ENCODE data around the gene SESTD1. TPM values are rescaled to one million over a fixed set of nuclear protein-coding genes. Genes with fewer than 3 reads are reported as not detected.

The SESTD1 gene, protein sequence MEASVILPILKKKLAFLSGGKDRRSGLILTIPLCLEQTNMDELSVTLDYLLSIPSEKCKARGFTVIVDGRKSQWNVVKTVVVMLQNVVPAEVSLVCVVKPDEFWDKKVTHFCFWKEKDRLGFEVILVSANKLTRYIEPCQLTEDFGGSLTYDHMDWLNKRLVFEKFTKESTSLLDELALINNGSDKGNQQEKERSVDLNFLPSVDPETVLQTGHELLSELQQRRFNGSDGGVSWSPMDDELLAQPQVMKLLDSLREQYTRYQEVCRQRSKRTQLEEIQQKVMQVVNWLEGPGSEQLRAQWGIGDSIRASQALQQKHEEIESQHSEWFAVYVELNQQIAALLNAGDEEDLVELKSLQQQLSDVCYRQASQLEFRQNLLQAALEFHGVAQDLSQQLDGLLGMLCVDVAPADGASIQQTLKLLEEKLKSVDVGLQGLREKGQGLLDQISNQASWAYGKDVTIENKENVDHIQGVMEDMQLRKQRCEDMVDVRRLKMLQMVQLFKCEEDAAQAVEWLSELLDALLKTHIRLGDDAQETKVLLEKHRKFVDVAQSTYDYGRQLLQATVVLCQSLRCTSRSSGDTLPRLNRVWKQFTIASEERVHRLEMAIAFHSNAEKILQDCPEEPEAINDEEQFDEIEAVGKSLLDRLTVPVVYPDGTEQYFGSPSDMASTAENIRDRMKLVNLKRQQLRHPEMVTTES
- 95.7 TPM for polyA plus RNA-seq (ENCODE audit: insufficient read length)
- long read RNA-seq, donor 1, full-length matches to known transcripts, result 5 of 10 reads
- long read RNA-seq, donor 1, partial matches to known transcripts, result 5 of 10 reads
- long read RNA-seq, donor 1, other reads (novel, unspliced or antisense), result 0 of 10 reads
- long read RNA-seq, donor 2, full-length matches to known transcripts, result 5 of 5 reads
- long read RNA-seq, donor 2, partial matches to known transcripts, result 0 of 5 reads
- long read RNA-seq, donor 2, other reads (novel, unspliced or antisense), result 0 of 5 reads
- long read RNA-seq, donor 3, full-length matches to known transcripts, result 3 of 3 reads
- long read RNA-seq, donor 3, partial matches to known transcripts, result 0 of 3 reads
- long read RNA-seq, donor 3, other reads (novel, unspliced or antisense), result 0 of 3 reads
- long read RNA-seq, donor 4, result 0 reads
- long read RNA-seq, donor 5, full-length matches to known transcripts, result 2 of 2 reads
- long read RNA-seq, donor 5, partial matches to known transcripts, result 0 of 2 reads
- long read RNA-seq, donor 5, other reads (novel, unspliced or antisense), result 0 of 2 reads
- long read RNA-seq, donor 6, full-length matches to known transcripts, result 8 of 8 reads
- long read RNA-seq, donor 6, partial matches to known transcripts, result 0 of 8 reads
- long read RNA-seq, donor 6, other reads (novel, unspliced or antisense), result 0 of 8 reads
- long read RNA-seq, donor 7, full-length matches to known transcripts, result 4 of 4 reads
- long read RNA-seq, donor 7, partial matches to known transcripts, result 0 of 4 reads
- long read RNA-seq, donor 7, other reads (novel, unspliced or antisense), result 0 of 4 reads
- long read RNA-seq, donor 8, full-length matches to known transcripts, result 4 of 4 reads
- long read RNA-seq, donor 8, partial matches to known transcripts, result 0 of 4 reads
- long read RNA-seq, donor 8, other reads (novel, unspliced or antisense), result 0 of 4 reads

DNA sequence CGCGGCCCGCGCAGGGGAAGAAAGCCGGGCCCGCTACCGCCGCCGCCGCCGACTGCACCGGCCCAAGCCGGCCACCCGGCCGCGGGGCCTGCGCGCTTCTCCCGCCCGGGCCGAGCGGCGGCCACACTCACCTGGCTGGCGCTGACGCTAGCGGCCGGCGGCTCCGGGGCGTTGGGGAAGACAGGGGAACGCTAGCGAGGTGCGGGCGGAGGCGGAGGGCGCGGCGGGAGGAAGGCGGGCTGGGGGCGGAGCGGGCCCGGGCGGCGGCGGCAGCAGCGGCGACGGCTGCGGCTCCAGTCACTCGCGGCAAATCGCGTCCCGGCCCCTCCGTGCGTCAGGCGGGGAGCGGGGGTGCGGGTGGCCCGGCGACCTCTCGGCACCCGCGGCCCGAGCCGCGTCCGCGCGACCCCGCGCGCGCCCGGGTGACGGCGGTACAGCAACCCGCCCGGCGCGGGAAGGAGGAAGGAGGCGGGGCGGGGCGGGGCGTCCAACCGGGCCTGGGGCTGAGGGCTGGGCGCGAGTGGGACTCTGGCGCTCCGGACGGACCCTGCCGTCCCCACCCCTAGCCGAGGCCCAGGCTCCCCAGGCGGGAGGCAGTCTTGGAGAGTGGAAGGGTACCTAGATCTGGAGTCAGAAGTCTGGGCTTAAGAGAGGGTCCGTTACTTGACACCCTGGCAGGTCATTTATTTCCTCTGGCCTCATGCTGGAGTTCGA is at the start of gene SESTD1:
SESTD1 (minus strand) TSS at position 465 of the 714 bp plus-strand sequence. CDS start 72,991 bp downstream, outside the sequence.
- peak; percentile 71 for DNase-seq

DNA sequence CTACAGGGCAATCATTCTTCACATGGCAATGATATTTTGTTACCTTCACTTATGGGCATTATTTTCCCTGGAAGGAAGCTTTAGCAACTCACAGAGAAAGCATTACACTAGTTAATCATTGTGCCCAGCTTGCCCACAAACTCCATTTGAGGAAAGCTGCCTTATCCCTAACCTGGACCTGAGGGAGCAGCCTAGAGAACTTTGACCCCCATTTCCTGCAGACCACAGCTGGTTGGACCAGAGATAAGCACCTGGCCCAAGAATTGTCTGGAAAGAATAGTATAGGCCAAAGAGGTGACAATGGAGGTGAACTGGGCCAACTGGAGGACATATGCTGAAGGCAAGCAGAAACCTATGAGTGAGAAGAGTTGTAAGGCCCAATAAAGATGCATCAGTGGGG is 48.4 kb upstream of the SESTD1 start:
- no peak for DNase-seq

DNA sequence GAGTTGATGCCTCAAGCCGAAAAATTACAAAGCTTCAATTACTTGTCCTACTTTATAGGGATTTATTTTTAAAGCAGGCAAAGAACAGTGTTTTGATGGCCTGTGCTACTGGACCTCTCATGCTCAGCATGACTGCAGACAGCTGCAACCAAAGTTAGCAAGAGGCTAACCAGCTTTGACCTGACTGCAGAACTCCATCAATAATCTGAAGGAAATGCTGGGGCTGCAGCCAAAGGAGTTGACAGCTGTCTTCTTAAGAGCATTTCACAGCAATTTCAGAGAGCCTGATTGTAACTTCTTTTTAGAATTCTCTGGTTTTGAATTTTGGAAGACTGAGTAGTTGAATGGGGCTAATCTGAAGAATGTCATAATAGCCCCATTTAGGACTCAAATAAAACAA is 46.5 kb upstream of the SESTD1 start:
- DNase-seq, result peak; percentile 35

DNA sequence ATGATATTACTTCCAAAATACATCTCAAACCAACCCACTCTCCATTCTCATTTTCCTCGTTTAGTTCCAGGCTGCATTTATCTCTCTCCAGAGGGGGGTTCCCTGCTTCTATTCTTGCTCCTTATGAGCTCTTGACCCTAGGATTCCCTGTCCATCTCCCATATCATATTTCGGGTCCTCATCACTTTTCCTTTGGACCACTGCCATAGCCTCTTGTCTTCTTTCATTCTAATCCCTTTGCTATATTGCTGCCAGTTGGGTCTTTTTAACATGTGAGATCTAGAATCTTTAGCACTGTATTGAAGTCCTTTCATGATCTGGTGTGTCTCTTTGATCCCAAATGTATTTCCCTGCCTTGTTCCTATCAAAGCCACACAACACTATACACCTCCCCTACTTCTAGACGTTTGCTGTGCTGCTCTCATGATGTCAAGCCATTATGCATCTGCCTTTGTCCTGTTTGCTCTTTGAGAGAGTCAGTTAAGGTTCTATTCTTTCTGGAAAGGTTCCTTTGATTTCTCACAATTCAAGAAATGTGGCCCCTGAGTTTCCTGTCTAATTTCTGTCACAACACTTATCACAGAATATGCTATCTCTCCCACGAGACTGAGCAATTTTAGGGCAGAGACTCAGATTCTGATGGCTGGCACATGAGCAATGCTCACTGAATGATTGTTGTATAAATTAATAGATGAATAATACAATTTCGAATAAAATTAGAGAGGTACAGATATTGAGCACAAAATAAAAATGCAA is 43.2 kb upstream of the SESTD1 start:
- DNase-seq, result no peak

DNA sequence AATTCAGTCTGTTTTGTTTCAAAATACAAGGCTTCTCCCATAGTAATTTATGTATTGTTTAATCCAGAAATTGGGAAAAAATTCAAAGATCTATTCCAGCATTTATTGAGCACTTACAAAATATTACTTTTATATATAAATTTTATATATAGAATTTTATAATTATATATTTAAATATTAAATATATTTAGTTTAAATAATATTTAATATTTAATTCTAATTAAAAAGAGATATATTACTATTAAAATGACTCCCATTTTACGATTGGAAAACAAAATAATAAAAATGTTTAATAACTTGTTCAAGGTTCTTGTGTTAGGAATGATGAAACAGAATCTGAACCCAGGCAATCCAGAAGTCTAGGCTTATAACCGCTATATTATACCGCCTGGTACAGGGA is 40.5 kb upstream of the SESTD1 start:
- DNase-seq, result no peak

DNA sequence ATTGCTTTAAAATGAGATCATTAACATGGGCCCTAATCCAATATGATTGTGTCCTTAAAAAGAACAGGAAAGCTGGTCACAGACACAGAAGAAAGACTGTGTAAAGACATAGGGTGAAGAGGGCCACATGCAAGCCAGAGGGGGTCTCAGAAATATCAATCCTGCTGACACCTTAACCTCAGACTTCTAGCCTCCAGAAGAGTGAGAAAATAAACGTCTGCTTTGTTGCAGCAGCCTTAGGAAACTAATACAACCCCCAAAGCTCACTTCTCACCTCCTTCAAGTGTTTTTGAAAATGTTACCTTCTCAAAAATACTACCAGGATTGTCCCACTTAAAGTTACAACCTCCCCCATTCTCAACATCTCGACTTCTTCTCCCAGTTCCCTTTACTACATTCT is 39.8 kb upstream of the SESTD1 start:
- DNase-seq, result no peak

DNA sequence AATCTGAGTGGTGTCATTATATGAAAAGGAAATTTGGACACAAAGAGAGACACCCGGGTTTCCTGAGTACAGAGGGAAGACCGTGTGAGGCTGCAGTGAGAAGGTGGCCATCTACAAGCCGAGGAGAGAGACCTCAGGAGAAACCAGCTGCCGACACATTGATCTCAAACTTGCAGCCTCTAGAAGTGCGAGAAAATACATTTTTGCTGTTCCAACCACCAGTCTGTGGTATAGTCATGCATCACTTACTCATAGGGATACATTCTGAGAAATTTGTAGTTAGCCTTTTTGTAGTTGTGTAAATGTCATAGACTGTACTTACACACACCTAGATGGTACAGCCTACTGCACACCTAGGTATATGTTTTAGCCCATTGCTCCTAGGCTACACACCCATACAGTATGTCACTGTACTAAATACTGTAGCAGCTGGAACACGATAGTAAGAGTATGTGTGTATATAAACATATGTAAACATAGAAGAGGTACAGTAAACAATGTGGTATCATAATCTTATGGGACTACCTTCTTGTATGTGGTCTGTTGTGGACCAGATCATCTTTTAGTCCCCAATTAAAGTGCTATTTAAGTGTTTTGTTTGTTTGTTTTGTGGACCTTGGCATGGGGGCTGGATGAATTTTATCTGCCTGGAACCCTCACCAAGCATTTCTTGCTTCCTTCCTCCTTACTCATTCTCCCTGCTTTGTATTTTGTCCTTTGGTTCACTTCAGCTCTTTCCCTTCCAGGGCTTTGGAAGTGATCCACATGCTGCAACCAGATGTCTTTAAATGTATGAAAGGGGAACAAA is 38.3 kb upstream of the SESTD1 start:
- no peak for DNase-seq

DNA sequence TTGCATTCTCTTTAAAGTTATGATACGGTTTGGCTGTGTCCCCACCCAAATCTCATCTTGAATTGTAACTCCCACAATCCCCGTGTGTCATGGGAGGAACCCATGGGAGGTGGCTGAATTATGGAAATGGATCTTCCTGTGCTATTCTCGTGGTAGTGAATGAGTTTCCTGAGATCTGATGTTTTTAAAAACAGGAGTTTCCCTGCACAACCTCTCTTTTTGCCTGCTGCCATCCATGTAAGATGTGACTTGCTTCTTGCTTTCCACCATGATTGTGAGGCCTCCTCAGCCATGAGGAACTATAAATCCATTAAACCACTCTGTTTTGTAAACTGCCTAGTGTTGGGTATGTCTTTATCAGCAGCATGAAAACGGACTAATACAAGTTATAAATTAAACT is 37.5 kb upstream of the SESTD1 start:
- no peak for DNase-seq

DNA sequence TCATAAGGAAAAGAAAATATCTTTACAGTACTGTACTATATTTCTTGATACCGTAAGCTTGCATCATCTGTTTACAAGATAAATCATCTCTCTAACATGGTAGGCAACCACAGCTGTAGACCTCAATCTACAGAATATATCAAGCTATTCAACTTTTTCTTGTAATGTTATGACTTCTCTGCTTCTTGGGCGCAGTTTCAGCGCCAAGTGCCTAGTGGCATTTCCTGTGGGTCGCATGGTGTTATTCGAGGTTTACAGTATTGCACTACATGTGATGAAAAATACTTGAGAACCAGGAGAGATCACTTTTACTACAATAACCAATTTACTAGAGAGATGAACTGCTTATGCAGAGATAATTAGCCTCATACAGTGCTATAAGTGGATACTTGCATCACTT is 34.0 kb upstream of the SESTD1 start:
- DNase-seq, result no peak

DNA sequence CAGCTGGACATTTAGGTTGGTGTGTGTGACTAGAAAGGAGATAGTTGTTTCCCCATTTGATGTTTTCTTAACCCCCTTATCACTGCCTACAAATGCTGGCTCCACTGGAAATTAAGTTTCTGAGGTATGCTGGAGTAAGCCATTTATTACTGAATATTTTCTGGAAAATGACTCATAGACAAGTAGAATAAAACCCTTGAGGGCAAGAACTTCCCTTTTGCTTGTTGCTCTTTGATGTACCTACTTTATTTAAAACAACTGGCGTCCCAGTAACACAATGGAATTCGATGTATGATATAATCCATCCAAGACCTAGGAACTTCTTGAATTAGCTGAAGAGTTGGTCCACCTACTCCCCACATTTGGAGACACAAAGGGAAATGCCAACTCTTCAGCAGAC is 33.3 kb upstream of the SESTD1 start:
- DNase-seq, result no peak

DNA sequence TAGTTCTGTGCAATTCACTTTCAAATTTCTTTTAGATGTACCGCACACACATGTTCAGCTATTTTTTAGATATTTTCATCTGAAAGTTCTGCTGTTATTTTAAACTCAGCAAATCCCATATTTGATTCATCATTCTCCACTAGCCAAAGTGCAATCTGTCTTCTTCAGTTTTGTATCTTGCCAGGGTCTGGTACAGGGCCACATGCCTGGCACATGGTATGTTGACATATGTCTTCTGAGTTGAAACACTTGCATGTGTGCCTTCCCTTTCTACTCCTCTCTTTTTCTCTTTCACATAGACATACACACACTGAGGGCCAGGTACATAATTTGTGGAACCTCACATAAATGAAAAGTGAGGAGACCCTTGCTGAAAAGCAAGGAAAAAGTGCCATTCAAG is 25.7 kb upstream of the SESTD1 start:
- no peak for DNase-seq

DNA sequence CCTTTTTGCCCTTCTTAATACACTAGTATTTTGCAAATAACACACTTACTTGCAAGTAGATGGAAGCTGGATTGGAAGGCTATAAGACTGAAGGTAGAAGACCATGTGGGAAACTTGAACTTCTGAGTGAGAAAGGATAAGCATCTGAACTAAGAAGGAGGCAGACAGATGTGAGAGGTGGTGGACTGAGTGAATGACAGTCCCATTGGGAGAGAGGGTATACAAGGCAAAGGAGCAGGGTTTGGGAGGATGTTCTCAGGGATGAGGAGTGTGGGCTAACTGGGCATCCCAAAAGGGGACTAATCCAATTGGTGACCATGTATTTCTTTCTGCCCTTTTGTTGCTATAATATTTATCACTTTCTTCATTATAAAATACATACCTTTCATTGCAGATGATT is 20.4 kb upstream of the SESTD1 start:
- DNase-seq, result no peak

DNA sequence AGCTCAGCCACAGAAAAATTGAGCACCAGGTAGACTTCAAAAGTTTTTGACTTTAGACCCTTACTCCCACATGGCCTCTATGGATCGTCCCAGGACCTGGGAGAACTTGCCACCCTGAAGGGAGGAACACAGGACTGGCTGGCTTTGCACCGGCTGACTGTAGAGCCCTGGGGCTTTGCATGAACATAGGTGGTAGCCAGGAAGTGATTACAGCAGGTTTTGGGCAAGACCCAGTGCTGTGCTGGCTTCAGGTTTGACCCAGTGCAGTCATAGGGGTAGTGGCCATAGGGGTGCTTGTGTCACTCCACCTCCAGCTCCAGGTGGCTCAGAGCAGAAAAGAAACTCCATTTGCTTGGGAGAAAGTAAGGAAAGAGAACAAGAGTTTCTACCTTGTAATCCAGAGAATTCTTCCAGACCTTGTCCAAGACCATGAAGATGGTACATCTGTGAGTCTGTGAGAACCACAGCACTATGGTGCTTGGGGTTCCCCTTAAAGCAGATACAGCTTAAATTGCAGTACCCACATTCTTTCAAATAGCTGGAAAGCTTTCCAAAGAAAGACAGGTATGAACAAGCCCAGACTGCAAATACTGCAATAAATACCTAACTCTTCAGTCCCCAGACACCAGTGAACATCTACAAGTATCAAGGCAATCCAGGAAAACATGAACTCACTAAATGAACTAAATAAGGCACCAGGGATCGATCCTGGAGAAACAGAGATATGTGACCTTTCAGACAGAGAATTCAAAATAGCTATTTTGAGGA is 13.0 kb upstream of the SESTD1 start:
- no peak for DNase-seq

DNA sequence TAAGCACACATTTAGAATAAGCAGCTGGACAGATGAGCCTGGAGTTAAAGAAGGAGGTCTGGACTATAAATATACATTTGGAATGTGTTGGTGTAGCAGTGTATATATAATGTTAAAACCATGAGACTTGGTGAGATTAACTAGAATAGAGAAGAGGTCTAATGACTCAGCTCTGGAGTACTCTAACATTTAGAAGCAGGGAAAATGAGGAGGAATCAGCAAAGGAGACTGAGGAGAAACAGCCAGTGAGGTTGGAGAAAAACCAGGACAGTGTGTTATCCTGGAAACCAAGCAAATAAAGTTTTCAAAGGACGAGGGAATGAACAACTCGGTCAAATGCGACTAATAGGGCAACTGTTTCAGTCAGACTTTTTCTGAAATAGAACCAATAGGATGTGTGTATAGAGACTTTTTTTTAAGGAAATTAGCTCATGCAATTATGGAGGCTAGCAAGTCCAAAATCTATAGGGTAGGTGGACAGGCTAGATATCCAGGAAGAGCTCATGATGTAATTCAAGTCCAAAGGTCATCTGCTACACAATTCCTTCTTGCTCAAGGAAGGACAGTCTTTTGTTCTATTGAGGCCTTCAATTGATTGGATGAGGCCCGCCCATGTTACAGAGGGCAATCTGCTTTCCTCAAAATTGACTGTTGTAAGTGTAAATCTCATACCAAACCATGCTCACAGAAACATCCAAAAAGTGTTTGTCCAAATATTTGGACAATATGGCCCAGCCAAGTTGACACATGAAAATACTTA is 10.8 kb upstream of the SESTD1 start:
- DNase-seq, result no peak

DNA sequence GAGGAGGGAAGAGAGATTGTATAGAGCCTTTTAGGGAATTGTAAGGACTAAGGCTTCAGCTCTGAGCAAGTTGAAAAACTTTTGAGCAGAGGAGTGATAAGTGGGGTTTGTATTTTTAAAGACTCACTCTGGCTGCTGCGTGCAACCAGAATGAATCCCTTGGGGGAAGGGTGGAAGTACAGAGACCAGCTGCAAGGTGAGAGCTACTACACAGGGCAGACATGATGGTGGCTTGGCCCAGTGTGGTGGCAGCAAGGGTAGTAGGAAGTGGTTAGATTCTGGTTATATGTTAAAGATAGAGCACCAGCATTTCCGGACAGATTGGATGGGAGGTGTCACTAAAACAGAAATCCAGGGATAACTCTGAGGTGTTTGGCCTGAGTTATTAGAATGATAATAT is 10.1 kb upstream of the SESTD1 start:
- no peak for DNase-seq

DNA sequence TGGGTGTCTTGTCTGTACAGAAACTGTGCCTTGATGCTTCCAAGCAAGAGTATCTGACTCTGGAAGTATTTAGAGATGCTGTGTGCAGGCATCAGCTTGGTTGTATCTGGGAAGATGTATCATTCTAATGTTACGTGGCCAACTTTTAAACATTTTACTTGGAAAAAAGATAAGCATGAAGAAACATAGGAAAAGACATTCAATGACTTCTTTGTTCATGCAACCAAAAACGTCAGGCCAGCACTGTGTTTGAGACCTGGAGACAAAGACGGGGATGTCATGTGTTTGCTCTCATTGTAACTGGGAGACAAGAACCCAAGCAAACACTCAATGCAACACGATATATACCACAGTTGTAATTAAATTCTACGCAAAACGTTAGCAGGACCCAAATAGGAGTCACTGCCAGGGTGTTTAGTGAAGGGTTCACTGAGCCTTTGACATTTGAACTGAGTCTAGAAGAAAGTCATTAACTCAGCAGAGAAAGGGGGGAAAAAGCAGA is 8.9 kb upstream of the SESTD1 start:
- no peak for DNase-seq

DNA sequence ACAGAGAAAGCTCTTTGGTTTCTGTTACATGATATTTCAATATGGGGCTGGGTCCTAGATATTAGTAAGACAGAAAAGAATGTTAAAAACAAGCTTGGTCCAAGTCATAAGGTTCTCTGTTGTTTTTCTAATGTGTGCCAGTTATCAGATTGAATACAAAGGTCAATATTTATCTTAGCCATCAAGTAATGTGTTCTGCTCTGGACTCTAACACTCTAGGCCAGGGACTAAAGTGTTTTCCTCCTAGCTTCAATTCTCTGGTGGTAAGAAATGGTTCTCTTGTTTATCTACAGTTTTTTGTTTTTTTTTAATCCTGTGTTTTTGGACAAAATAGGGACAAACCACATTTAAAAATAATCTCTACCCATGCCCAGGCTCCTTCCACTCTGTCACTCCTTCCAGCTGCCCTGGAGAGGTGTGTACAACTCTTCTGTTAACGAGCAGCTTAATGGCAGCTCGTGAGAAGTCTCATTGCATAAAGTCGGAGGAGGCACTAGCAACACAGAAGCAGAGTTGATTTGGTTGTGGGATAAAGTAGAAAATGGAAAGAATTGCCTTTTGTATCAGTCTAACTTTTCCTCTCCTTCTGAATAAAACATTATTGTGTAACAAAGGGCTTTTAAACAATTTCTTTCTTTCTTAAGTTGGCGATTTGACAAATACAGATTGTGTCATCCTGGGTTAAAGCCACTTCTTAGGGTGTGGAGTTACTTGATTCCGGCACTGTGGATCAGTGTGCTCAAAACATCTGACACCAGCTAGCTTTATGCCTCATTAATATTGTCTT is 8.0 kb upstream of the SESTD1 start:
- no peak for DNase-seq

All from left kidney (tissue), 8 donors.